GM12878 (cell line): ENCODE results near the gene HLA-DQB1. TPM values are rescaled to one million over a fixed set of nuclear protein-coding genes. Genes with fewer than 3 reads are reported as not detected.
"Not testable (repeated sequence)": the region's sequence is repeated elsewhere in the genome, so short reads cannot be mapped to it uniquely, and the experiment has no call there.

Source experiments
- ATAC-seq: fragments of 200-7000 bp; cut with Tn5 transposase; 3 replicates; pipeline ENCODE4 v1.9.1; 2020; ENCODE audit warnings: mild to moderate bottlenecking, moderate library complexity
- BruUV-seq: library from RNA; stranded (reverse); fragments of 400-500 nt; replicated peaks from 2 replicates; lab custom pipeline; 2021; lab: Mats Ljungman, UMichigan
- CTCF ChIA-PET: fragments of 300-600 bp; sonication (Branson Sonifier 250); formaldehyde crosslinking; extraction: SDS; loops from one replicate; lab custom pipeline; 2021; ENCODE audit warnings: inconsistent platforms; lab: Yijun Ruan, JAX
- POLR2A ChIA-PET: fragments of 350-600 bp; formaldehyde crosslinking; extraction: SDS; loops from one replicate; lab custom pipeline; 2021; ENCODE audit warnings: inconsistent platforms; lab: Charles Lee
- RAD21 ChIA-PET: fragments of 300-600 bp; sonication (Branson Sonifier 250); formaldehyde crosslinking; loops from one replicate; lab custom pipeline; 2023; ENCODE audit warnings: antibody characterized with exemption; ENCODE audit not compliant: unreplicated experiment; lab: Charles Lee
- SMC1A ChIA-PET: fragments of 300-600 bp; sonication (Branson Sonifier 250); formaldehyde crosslinking; loops from one replicate; lab custom pipeline; 2023; ENCODE audit not compliant: unreplicated experiment, uncharacterized antibody; lab: Charles Lee
- DNase-seq: peaks from one replicate; pipeline ENCODE4 v3.0.0-alpha.2; 2011; ENCODE audit warnings: low read depth, low spot score
- FAIRE-seq: peaks from 3 replicates; lab custom pipeline; 2011; peaks lifted over from hg19 to GRCh38; lab: Jason Lieb, UNC
- H2AFZ ChIP-seq: 2 replicates; pipeline ENCODE4 v1.6.0; 2011; ENCODE audit warnings: low read depth, low read length, control low read depth; ENCODE audit not compliant: control insufficient read depth
- H3K27ac ChIP-seq: 2 replicates; pipeline ENCODE4 v1.5.1; 2011; ENCODE audit warnings: control low read depth; ENCODE audit not compliant: control insufficient read depth, insufficient read depth
- H3K27me3 ChIP-seq, 2 experiments: replicated peaks in 1 of 2; 2 replicates each; pipeline versions ENCODE4 v1.6.0 to v1.6.1; 2011; ENCODE audit warnings: low read length in 1 of 2; ENCODE audit not compliant: control insufficient read depth in 2 of 2, insufficient read depth in 2 of 2
- H3K36me3 ChIP-seq, 2 experiments: 2 replicates each; pipeline ENCODE4 v1.5.1; 2011; ENCODE audit warnings: low read length in 1 of 2; ENCODE audit not compliant: control insufficient read depth in 2 of 2, insufficient read depth in 2 of 2
- H3K4me1 ChIP-seq: 2 replicates; pipeline ENCODE4 v1.6.1; 2011; ENCODE audit warnings: mild to moderate bottlenecking, low read length, moderate library complexity, mixed read lengths; ENCODE audit not compliant: control insufficient read depth, insufficient read depth
- H3K4me2 ChIP-seq: 2 replicates; pipeline ENCODE4 v1.6.0; 2011; ENCODE audit warnings: control low read depth; ENCODE audit not compliant: control insufficient read depth, insufficient read depth
- H3K4me3 ChIP-seq: fragments of 200-600 bp; sonication (generic); 2 replicates; pipeline ENCODE4 v1.5.1; 2016
- H3K79me2 ChIP-seq: 2 replicates; pipeline ENCODE4 v1.6.0; 2011; ENCODE audit warnings: low read length; ENCODE audit not compliant: control insufficient read depth, insufficient read depth
- H3K9ac ChIP-seq: 2 replicates; pipeline ENCODE4 v1.8.0; 2011; ENCODE audit warnings: low read length, control low read depth, mixed read lengths; ENCODE audit not compliant: control insufficient read depth, insufficient read depth
- H3K9me3 ChIP-seq: replicated peaks from 3 replicates; pipeline ENCODE4 v1.5.1; 2011; ENCODE audit warnings: mild to moderate bottlenecking, low read length; ENCODE audit not compliant: control insufficient read depth, insufficient read depth
- H4K20me1 ChIP-seq: 2 replicates; pipeline ENCODE4 v1.6.0; 2011; ENCODE audit not compliant: control insufficient read depth, insufficient read depth
- BACH1 ChIP-seq: fragments of 450-650 bp; IDR thresholded peaks from 2 replicates; pipeline ENCODE4 v1.6.1; 2017; ENCODE audit warnings: mild to moderate bottlenecking, borderline replicate concordance
- BHLHE40 ChIP-seq, 2 experiments: fragments of 450-650 bp in 1 of 2; IDR thresholded peaks; 2 replicates each; pipeline ENCODE4 v1.6.1; 2011 to 2017; ENCODE audit warnings: low read depth in 2 of 2, borderline replicate concordance in 1 of 2, improper control_type of control experiment in 1 of 2, low read length in 1 of 2, mild to moderate bottlenecking in 1 of 2
- POLR2AphosphoS5 ChIP-seq: IDR thresholded peaks from 2 replicates; pipeline ENCODE4 v1.6.1; 2011; ENCODE audit warnings: mild to moderate bottlenecking, low read length, inconsistent platforms
- POU2F2 ChIP-seq: IDR thresholded peaks from 3 replicates; pipeline ENCODE4 v1.6.1; 2011; ENCODE audit warnings: low read depth, mild to moderate bottlenecking, low read length, borderline replicate concordance
- WGBS: methylation state at CpG from one replicate; pipeline ENCODE4 v1.1.6; 2016; ENCODE audit warnings: low lambda C conversion rate; ENCODE audit not compliant: insufficient replicate concordance, insufficient coverage; ENCODE audit errors: missing lambda C conversion rate; 5-methylcytosine and 5-hydroxymethylcytosine counted together
- in situ Hi-C: fragments of 300-500 bp; cut with MboI; formaldehyde crosslinking; loops from 9 replicates; pipeline ENCODE4 v1.14.3; 2018; ENCODE audit warnings: mixed read lengths
- intact Hi-C: fragments of 100-400 bp; cut with micrococcal nuclease; formaldehyde crosslinking; loops from one replicate; pipeline ENCODE4 v1.14.2; 2022; ENCODE audit not compliant: unreplicated experiment
- polyA plus RNA-seq, 11 experiments: library from polyadenylated mRNA; depleted of rRNA in 4 of 11; unstranded in 6 of 11; stranded (reverse) in 5 of 11; fragments of >200 nt; fragmentation: Nextera tagmentation in 4 of 11; fragmentation: Illumina TruSeq in 1 of 11; extraction: Ambion mirVana in 4 of 11; extraction: Trizol in 1 of 11; gene quantifications; 1 replicate in 1 of 11; 2 replicates in 10 of 11; pipeline versions ENCODE4 v1.2.1 to v1.2.3, GENCODE V29; 2011 to 2016; ENCODE audit warnings: inconsistent platforms in 2 of 11, missing spikeins in 2 of 11, low read depth in 1 of 11
- total RNA-seq, 4 experiments: library from RNA; depleted of rRNA in 3 of 4; stranded (reverse); fragments of >200 nt in 3 of 4; fragmentation: Illumina TruSeq in 1 of 4; extraction: Trizol in 1 of 4; gene quantifications; 2 replicates each; pipeline versions ENCODE4 v1.2.1 to v1.2.3, GENCODE V29; 2013 to 2021

The HLA-DQB1 gene
- total and polyA plus RNA-seq, 10 of the 15 experiments (the other 5 are each of a cell fraction or from before 2014, with no cell fraction given), result 38.1 to 403 (median 91.4) TPM

- H3K4me1 ChIP-seq, BruUV-seq, H3K9ac ChIP-seq, H3K27ac ChIP-seq, H3K4me3 ChIP-seq, H2AFZ ChIP-seq, H4K20me1 ChIP-seq, in situ Hi-C loops, intact Hi-C loops, H3K36me3 ChIP-seq, DNase-seq, FAIRE-seq, H3K27me3 ChIP-seq, H3K9me3 ChIP-seq: not testable (repeated sequence)
- H3K79me2 ChIP-seq, result peaks cover 52% of the 10 kb centered on the region
- WGBS, result 28% methylated on average over 2 of the region's 2 CpGs
- ChIA-PET RAD21 (interaction anchor here (0.6 to 3.0 kb wide), 4 partner anchors 19 to 254 kb away, joined by 3 to 13 read pairs (median 4); no protein-coding TSS in a partner anchor), SMC1A (interaction anchor here (0.7 to 11.4 kb wide), 8 partner anchors 18 to 61 kb away, joined by 3 to 124 read pairs (median 4); no protein-coding TSS in a partner anchor), CTCF (interaction anchor here (0.9 to 2.4 kb wide), 4 partner anchors 11 to 48 kb away, joined by 3 to 12 read pairs (median 5); no protein-coding TSS in a partner anchor), POLR2A (interaction anchor here (1.0 to 10.8 kb wide), 6 partner anchors 11 to 55 kb away, joined by 3 to 168 read pairs (median 11); partner anchors contain the start of genes HLA-DQB1 and HLA-DRB1)
- H3K4me2 ChIP-seq, result peak overlapping the region; percentile 44
- peak; percentile 6 for ATAC-seq
- peak; percentile 51; the same call in 1 of the 2 replicates for TF ChIP-seq BACH1
- TF ChIP-seq POU2F2, result peak; percentile 52; the same call in 1 of the 3 replicates
- TF ChIP-seq POLR2AphosphoS5, result peak; percentile 35; the same call in 1 of the 2 replicates
- TF ChIP-seq BHLHE40 (IDR thresholded peaks at IDR 0.05; ENCODE audit: borderline replicate concordance in 1 of 2, low read depth in 2 of 2, low read length in 1 of 2), result peak in 1 of 2 experiments; percentile 30; a peak in 1 of 4 replicates
Observed at GRCh38 chr6:32641785-32642719, 24.4 kb downstream of the HLA-DQB1 start.
